ENCODE data around the gene DAPK2. TPM values are rescaled to one million over a fixed set of nuclear protein-coding genes. Genes with fewer than 3 reads are reported as not detected.

DAPK2 gene
- total RNA-seq, 4 donors from 2014 or later: 28.5 to 70.8 (median 52.7) TPM

DNA sequence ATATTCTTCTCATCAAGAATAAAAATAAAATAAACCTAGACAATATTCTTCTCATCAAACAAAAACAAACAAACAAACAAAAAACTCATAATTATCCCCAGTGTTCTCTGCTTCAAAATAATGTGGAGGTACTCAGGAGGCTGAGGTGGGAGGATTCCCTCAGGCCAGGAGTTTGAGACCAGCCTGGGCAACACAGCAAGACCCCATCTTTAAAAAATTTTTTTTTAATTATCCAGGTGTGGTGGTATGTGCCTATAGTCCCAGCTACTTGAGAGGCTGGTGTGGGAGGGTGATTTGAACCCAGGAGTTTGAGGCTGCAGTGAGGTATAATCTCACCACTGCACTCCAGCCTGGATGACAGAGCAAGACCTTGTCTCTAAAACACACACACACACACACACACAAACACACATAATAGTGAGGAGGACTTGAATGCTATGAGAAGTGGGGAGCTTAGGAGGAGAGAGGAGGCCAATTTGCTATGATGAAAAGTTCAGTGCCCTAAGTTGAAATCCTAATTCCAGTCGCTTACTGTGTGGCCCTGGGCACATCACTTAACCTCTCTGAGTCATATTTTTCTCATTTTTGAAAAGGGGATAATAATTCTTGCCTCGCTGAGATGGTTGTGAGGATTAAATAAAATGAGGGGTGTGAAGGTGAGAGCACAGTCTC, 176.8 kb downstream of the DAPK2 start:
- TF ChIP-seq, protein P1, sequence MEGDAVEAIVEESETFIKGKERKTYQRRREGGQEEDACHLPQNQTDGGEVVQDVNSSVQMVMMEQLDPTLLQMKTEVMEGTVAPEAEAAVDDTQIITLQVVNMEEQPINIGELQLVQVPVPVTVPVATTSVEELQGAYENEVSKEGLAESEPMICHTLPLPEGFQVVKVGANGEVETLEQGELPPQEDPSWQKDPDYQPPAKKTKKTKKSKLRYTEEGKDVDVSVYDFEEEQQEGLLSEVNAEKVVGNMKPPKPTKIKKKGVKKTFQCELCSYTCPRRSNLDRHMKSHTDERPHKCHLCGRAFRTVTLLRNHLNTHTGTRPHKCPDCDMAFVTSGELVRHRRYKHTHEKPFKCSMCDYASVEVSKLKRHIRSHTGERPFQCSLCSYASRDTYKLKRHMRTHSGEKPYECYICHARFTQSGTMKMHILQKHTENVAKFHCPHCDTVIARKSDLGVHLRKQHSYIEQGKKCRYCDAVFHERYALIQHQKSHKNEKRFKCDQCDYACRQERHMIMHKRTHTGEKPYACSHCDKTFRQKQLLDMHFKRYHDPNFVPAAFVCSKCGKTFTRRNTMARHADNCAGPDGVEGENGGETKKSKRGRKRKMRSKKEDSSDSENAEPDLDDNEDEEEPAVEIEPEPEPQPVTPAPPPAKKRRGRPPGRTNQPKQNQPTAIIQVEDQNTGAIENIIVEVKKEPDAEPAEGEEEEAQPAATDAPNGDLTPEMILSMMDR (IDR thresholded peaks at IDR 0.05 in 4 of 5, conservative IDR thresholded peaks at IDR 0.05 in 1 of 5): no peak
- no peak for TF ChIP-seq POLR2A (IDR thresholded peaks at IDR 0.05)
- Histone ChIP-seq H3K4me1 (peaks cover 8% of the 10 kb centered on the region in 2 donors), H3K27ac (no peak overlapping the region), H3K4me3 (no peak overlapping the region), H3K27me3 (no peaks in the 10 kb centered on the region), H3K9me3 (no peaks in the 10 kb centered on the region), H3K36me3 (no peaks in the 10 kb centered on the region)
- no peak for ATAC-seq
- no peak for DNase-seq
- intact Hi-C loops (cut with DNase I; ENCODE audit: low total_unique reads) (no loop called here), in situ Hi-C loops (cut with MboI; ENCODE audit: low sequenced_read_pairs in 4 of 4) (no loop called here)

DNA sequence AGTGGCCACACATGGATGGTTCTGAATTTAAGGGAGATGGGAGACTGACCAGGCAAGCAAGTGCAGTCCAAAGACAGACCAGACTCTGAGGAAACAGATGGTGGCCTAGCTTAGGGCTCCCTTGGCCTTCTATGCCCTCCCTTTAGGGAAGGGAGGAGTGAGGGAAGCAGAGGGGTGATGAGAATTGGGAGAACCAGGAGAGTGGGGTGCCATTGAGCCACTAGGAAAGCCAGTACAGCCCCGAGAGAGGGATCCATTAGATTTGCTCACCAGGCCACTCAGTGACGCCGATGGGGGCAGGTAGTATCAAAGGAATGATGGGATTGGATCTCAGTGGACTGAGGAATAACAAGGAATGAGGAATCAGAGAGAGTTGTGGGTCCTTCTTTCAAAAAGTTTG, 182.1 kb downstream of the DAPK2 start:
- TF ChIP-seq, protein P1 (IDR thresholded peaks at IDR 0.05 in 4 of 5, conservative IDR thresholded peaks at IDR 0.05 in 1 of 5): no peak
- no peak for TF ChIP-seq POLR2A (IDR thresholded peaks at IDR 0.05)
- DNase-seq (no peak), ATAC-seq (no peak)
- Histone ChIP-seq H3K27me3 (no peaks in the 10 kb centered on the region), H3K36me3 (no peaks in the 10 kb centered on the region), H3K4me1 (peaks cover 4 to 9% of the 10 kb centered on the region in 2 donors), H3K4me3 (no peak overlapping the region), H3K27ac (no peak overlapping the region), H3K9me3 (no peaks in the 10 kb centered on the region)
- intact Hi-C loops (cut with DNase I; ENCODE audit: low total_unique reads): no loop called here
- in situ Hi-C loops (cut with MboI; ENCODE audit: low sequenced_read_pairs in 4 of 4): no loop called here

- DNase-seq: no peak
- in situ Hi-C loops (cut with MboI; ENCODE audit: low sequenced_read_pairs in 4 of 4): no loop called here
Observed at GRCh38 chr15:63861946-63862517, 184.3 kb downstream of the DAPK2 start.

GRCh38 chr15:63860555-63860954, 185.7 kb downstream of the DAPK2 start:
- intact Hi-C loops (cut with DNase I; ENCODE audit: low total_unique reads) (no loop called here), in situ Hi-C loops (cut with MboI; ENCODE audit: low sequenced_read_pairs in 4 of 4) (no loop called here)
- ATAC-seq (no peak), DNase-seq (no peak)
- no peak overlapping the region for H3K4me3 ChIP-seq
- no peak for TF ChIP-seq POLR2A (IDR thresholded peaks at IDR 0.05)
- TF ChIP-seq, protein P1 (IDR thresholded peaks at IDR 0.05 in 4 of 5, conservative IDR thresholded peaks at IDR 0.05 in 1 of 5): no peak
- H3K36me3 ChIP-seq: no peaks in the 10 kb centered on the region
- H3K27me3 ChIP-seq: no peaks in the 10 kb centered on the region
- H3K27ac ChIP-seq: peak overlapping the region in 1 of 4 donors; percentile 61
- H3K9me3 ChIP-seq: no peaks in the 10 kb centered on the region
- H3K4me1 ChIP-seq: peaks cover 27 to 32% of the 10 kb centered on the region in 2 donors

More at GRCh38 chr15:63861946-63862517, 184.3 kb downstream of the DAPK2 start:
- ATAC-seq: no peak
- peaks cover 23 to 29% of the 10 kb centered on the region in 2 donors for H3K4me1 ChIP-seq
- H3K27me3 ChIP-seq: no peaks in the 10 kb centered on the region
- no peak for TF ChIP-seq POLR2A (IDR thresholded peaks at IDR 0.05)
- TF ChIP-seq, protein P1 (IDR thresholded peaks at IDR 0.05 in 4 of 5, conservative IDR thresholded peaks at IDR 0.05 in 1 of 5): no peak
- no peaks in the 10 kb centered on the region for H3K36me3 ChIP-seq
- no peak overlapping the region for H3K27ac ChIP-seq
- no peaks in the 10 kb centered on the region for H3K9me3 ChIP-seq
- intact Hi-C loops (cut with DNase I; ENCODE audit: low total_unique reads): no loop called here
- no peak overlapping the region for H3K4me3 ChIP-seq
